Lower leg skin (tissue), 3 donors: ENCODE results near the gene SKOR1.

Experiments used
- CTCF ChIP-seq, 3 donors: fragments of 450-650 bp; IDR thresholded peaks; one replicate each; pipeline ENCODE4 v1.5.1; 2016; ENCODE audit warnings: antibody characterized with exemption in 3 of 3, mild to moderate bottlenecking in 3 of 3, moderate library complexity in 2 of 3
- POLR2A ChIP-seq, 2 donors: fragments of 450-650 bp; IDR thresholded peaks; one replicate each; pipeline ENCODE4 v1.6.1; 2016 to 2017; ENCODE audit warnings: antibody characterized with exemption in 2 of 2, mild to moderate bottlenecking in 1 of 2, moderate library complexity in 1 of 2

- TF ChIP-seq CTCF (IDR thresholded peaks at IDR 0.05) (no peak), POLR2A (IDR thresholded peaks at IDR 0.05) (no peak)
Observed at GRCh38 chr15:67843092-67843501, 17.8 kb downstream of the SKOR1 start.
